GM23338 (cell line): ENCODE data around the gene GAS1. TPM values are rescaled to one million over a fixed set of nuclear protein-coding genes. Genes with fewer than 3 reads are reported as not detected.

Experiments used
- ATAC-seq: fragments of 200-7000 bp; cut with Tn5 transposase; 3 replicates; pipeline ENCODE4 v1.9.1; 2020
- DNase-seq: peaks from one replicate; pipeline ENCODE4 v3.0.0-alpha.2; 2015; ENCODE audit warnings: low spot score
- H2AFZ ChIP-seq: fragments of 200-600 bp; sonication (generic); 2 replicates; pipeline ENCODE4 v1.8.0; 2016; ENCODE audit warnings: antibody characterized with exemption, mild to moderate bottlenecking, moderate library complexity
- H3F3A ChIP-seq: fragments of 200-600 bp; sonication (generic); replicated peaks from 2 replicates; pipeline ENCODE4 v1.8.0; 2017; ENCODE audit warnings: antibody characterized with exemption, mixed run types, low read depth
- H3K27ac ChIP-seq: fragments of 200-600 bp; sonication (generic); 2 replicates; pipeline ENCODE4 v1.6.1; 2016; ENCODE audit warnings: low read depth
- H3K27me3 ChIP-seq: fragments of 200-600 bp; sonication (generic); 2 replicates; pipeline ENCODE4 v1.8.0; 2016; ENCODE audit warnings: mild to moderate bottlenecking, mixed run types, moderate library complexity; ENCODE audit not compliant: insufficient read depth
- H3K36me3 ChIP-seq: fragments of 200-600 bp; sonication (generic); 2 replicates; pipeline ENCODE4 v1.8.0; 2016; ENCODE audit warnings: mild to moderate bottlenecking; ENCODE audit not compliant: insufficient read depth
- H3K4me1 ChIP-seq: fragments of 200-600 bp; sonication (generic); 2 replicates; pipeline ENCODE4 v1.8.0; 2016; ENCODE audit warnings: mild to moderate bottlenecking, moderate library complexity; ENCODE audit not compliant: insufficient read depth
- H3K4me2 ChIP-seq: fragments of 200-600 bp; sonication (generic); 2 replicates; pipeline ENCODE4 v1.7.1; 2017; ENCODE audit warnings: mixed run types
- H3K4me3 ChIP-seq: fragments of 200-600 bp; sonication (generic); 2 replicates; pipeline ENCODE4 v1.6.1; 2016; ENCODE audit warnings: mixed run types
- H3K79me2 ChIP-seq: fragments of 200-600 bp; sonication (generic); replicated peaks from 2 replicates; pipeline ENCODE4 v1.8.0; 2017; ENCODE audit warnings: mild to moderate bottlenecking; ENCODE audit not compliant: insufficient read depth
- H3K9me2 ChIP-seq: fragments of 200-600 bp; sonication (generic); 2 replicates; pipeline ENCODE4 v1.8.0; 2017; ENCODE audit not compliant: insufficient read depth
- H4K20me1 ChIP-seq: fragments of 200-600 bp; sonication (generic); replicated peaks from 2 replicates; pipeline ENCODE4 v1.8.0; 2017; ENCODE audit warnings: mild to moderate bottlenecking; ENCODE audit not compliant: insufficient read depth
- H3K27ac Mint-ChIP-seq: 2 replicates; pipeline ENCODE4 v1.8.0; 2020; ENCODE audit warnings: inconsistent platforms, mild to moderate bottlenecking, moderate library complexity, mixed read lengths
- H3K27me3 Mint-ChIP-seq: 3 replicates; pipeline ENCODE4 v1.8.0; 2022; ENCODE audit warnings: low read depth, mild to moderate bottlenecking, moderate library complexity, mixed read lengths, inconsistent platforms; ENCODE audit not compliant: insufficient read depth, poor library complexity
- H3K36me3 Mint-ChIP-seq: 3 replicates; pipeline ENCODE4 v1.8.0; 2021; ENCODE audit warnings: low read depth, mild to moderate bottlenecking, inconsistent platforms, moderate library complexity, mixed read lengths
- H3K4me1 Mint-ChIP-seq: 3 replicates; pipeline ENCODE4 v1.8.0; 2020; ENCODE audit warnings: mild to moderate bottlenecking, inconsistent platforms, mixed read lengths
- H3K4me3 Mint-ChIP-seq: 3 replicates; pipeline ENCODE4 v1.8.0; 2021; ENCODE audit warnings: moderate library complexity, mild to moderate bottlenecking, inconsistent platforms, mixed read lengths
- H3K9me3 Mint-ChIP-seq: 3 replicates; pipeline ENCODE4 v1.8.0; 2020; ENCODE audit warnings: moderate library complexity, mild to moderate bottlenecking, inconsistent platforms, mixed read lengths
- CREB1 ChIP-seq: fragments of 250-450 bp; sonication (Bioruptor Pico); IDR thresholded peaks from 2 replicates; pipeline ENCODE4 v1.5.0; 2020; ENCODE audit warnings: low read depth, mild to moderate bottlenecking, moderate library complexity
- EZH2phosphoT487 ChIP-seq: fragments of 200-600 bp; sonication (generic); IDR thresholded peaks from one replicate; pipeline ENCODE4 v1.8.1; 2018; ENCODE audit warnings: antibody characterized with exemption; ENCODE audit not compliant: unreplicated experiment
- NANOG ChIP-seq: IDR thresholded peaks from 2 replicates; pipeline ENCODE4 v1.6.1; 2016; ENCODE audit warnings: antibody characterized with exemption, borderline replicate concordance
- POLR2AphosphoS5 ChIP-seq: IDR thresholded peaks from 2 replicates; pipeline ENCODE4 v1.6.1; 2016; ENCODE audit warnings: antibody characterized with exemption, low read depth
- STAT1 ChIP-seq: IDR thresholded peaks from one replicate; pipeline ENCODE4 v1.6.1; 2016; ENCODE audit warnings: antibody characterized with exemption; ENCODE audit not compliant: unreplicated experiment
- ZNF114 ChIP-seq: fragments of 250-450 bp; sonication (Bioruptor Pico); IDR thresholded peaks from 2 replicates; pipeline ENCODE4 v1.5.0; 2020; ENCODE audit warnings: mild to moderate bottlenecking, moderate library complexity
- ZNF331 ChIP-seq: fragments of 250-450 bp; sonication (Bioruptor Pico); IDR thresholded peaks from 2 replicates; pipeline ENCODE4 v1.5.0; 2020; ENCODE audit warnings: low read depth, mild to moderate bottlenecking, moderate library complexity
- polyA plus RNA-seq: library from polyadenylated mRNA; unstranded; fragments of >200 nt; fragmentation: Nextera tagmentation; extraction: Ambion mirVana; gene quantifications from 2 replicates; pipeline ENCODE4 v1.2.1, GENCODE V29; 2016
- total RNA-seq: library from RNA; depleted of rRNA; stranded (reverse); fragments of >200 nt; shearing (Covaris generic); gene quantifications from 2 replicates; pipeline ENCODE4 v1.2.3, GENCODE V29; 2014
- TF ChIP-seq, protein P1 (sequence below): IDR thresholded peaks from one replicate; pipeline ENCODE4 v1.6.1; 2018; ENCODE audit warnings: antibody characterized with exemption; ENCODE audit not compliant: unreplicated experiment
- TF ChIP-seq, protein P2 (sequence below), 2 experiments: fragments of 200-600 bp in 1 of 2; sonication (generic) in 1 of 2; conservative IDR thresholded peaks; 2 replicates each; pipeline versions ENCODE4 v1.5.1 to v1.6.1; 2016 to 2017; ENCODE audit warnings: antibody characterized with exemption in 2 of 2, low read depth in 2 of 2, mild to moderate bottlenecking in 2 of 2, moderate library complexity in 1 of 2
- TF ChIP-seq, protein P3 (sequence below): IDR thresholded peaks from 2 replicates; pipeline ENCODE4 v1.6.1; 2016; ENCODE audit warnings: antibody characterized with exemption
- TF ChIP-seq, protein P4 (sequence below): fragments of 250-450 bp; sonication (Bioruptor Pico); IDR thresholded peaks from 2 replicates; pipeline ENCODE4 v1.5.0; 2020; ENCODE audit warnings: mild to moderate bottlenecking, moderate library complexity

Gene GAS1
- total and polyA plus RNA-seq, 2 experiments from 2014 or later, result 1.4 to 7.7 TPM

DNA sequence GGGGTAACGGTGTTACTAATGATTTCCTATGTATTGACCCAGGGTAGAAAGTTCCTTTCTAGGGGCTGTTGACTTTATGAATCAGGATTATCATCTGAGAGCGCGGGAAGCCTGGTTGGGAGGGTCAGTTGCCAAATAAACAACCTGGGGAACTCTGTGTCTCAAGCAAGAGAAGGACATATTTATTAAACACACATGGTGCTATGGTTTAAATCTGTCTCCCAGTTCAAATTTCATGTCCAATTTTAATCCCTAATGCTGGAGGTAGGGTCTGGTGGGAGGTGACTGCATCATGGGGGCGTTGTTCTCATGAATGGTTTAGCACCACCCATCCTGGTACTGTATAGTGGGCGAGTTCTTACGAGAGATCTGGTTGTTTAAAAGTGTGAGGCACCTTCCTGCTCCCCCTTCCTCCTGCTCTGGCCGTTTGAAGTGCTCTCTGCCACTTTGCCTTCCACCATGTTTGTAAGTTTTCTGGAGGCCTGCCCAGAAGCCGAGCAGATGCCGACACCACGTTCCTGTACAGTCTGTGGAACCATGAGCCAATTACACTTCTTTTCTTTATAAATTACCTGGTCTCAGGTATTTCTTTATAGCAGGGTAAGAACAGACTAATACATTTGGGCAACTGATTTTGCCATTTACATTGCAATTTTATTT is 19.7 kb upstream of the GAS1 start (continued):
- TF ChIP-seq, protein P1, sequence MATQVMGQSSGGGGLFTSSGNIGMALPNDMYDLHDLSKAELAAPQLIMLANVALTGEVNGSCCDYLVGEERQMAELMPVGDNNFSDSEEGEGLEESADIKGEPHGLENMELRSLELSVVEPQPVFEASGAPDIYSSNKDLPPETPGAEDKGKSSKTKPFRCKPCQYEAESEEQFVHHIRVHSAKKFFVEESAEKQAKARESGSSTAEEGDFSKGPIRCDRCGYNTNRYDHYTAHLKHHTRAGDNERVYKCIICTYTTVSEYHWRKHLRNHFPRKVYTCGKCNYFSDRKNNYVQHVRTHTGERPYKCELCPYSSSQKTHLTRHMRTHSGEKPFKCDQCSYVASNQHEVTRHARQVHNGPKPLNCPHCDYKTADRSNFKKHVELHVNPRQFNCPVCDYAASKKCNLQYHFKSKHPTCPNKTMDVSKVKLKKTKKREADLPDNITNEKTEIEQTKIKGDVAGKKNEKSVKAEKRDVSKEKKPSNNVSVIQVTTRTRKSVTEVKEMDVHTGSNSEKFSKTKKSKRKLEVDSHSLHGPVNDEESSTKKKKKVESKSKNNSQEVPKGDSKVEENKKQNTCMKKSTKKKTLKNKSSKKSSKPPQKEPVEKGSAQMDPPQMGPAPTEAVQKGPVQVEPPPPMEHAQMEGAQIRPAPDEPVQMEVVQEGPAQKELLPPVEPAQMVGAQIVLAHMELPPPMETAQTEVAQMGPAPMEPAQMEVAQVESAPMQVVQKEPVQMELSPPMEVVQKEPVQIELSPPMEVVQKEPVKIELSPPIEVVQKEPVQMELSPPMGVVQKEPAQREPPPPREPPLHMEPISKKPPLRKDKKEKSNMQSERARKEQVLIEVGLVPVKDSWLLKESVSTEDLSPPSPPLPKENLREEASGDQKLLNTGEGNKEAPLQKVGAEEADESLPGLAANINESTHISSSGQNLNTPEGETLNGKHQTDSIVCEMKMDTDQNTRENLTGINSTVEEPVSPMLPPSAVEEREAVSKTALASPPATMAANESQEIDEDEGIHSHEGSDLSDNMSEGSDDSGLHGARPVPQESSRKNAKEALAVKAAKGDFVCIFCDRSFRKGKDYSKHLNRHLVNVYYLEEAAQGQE, result no peak
- TF ChIP-seq STAT1 (no peak), POLR2AphosphoS5 (no peak)

DNA sequence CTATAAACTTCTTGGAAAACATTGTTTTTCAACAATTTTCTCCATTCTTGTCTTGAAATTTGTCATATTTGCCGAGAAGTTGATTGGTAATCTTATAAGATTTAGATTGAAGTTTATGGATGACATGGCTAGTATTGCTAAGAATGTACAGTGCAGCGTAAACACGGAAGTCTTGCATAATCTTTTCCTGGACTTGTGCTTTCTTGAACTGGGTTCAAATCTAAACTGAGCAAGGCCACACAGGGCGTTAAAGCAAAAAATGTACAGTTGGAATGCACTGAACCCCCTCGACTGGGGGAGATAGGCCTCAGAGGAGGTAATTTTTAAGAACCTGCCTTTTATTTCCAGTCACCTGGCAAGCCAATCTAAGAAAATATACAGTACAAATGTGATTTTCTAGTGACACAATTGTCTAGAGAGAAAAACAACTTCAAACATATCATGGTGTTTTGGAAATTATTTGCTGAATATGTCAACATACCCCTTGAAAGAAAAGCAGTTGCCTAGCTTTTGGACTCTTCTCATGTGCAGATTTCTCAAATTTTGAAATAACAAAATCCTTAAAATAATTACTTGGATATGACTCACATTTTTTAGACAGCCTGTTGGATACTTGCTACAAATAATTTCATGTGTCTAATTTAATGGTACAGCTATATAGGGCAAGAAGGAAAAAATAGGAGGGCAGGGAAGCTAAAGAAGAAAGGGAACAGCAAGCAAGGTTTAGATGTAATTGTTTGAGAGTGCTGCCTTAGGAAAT is 18.5 kb upstream of the GAS1 start:
- no peaks in the 10 kb centered on the region for H4K20me1 ChIP-seq
- no peak overlapping the region for H2AFZ ChIP-seq
- ATAC-seq (no peak), DNase-seq (no peak)
- H3K36me3 Mint-ChIP-seq, result no peaks in the 10 kb centered on the region
- H3K79me2 ChIP-seq, result no peaks in the 10 kb centered on the region
- H3K27ac ChIP-seq, result no peak overlapping the region
- H3K4me2 ChIP-seq, result no peak overlapping the region
- no peaks in the 10 kb centered on the region for H3K36me3 ChIP-seq
- no peaks in the 10 kb centered on the region for H3K4me1 ChIP-seq
- H3K4me3 Mint-ChIP-seq, result no peak overlapping the region
- H3F3A ChIP-seq, result no peaks in the 10 kb centered on the region
- peaks cover 2% of the 10 kb centered on the region for H3K27me3 Mint-ChIP-seq
- H3K4me1 Mint-ChIP-seq, result no peaks in the 10 kb centered on the region
- H3K27me3 ChIP-seq, result no peaks in the 10 kb centered on the region
- no peak overlapping the region for H3K27ac Mint-ChIP-seq
- H3K9me2 ChIP-seq, result no peaks in the 10 kb centered on the region
- H3K9me3 Mint-ChIP-seq, result no peaks in the 10 kb centered on the region
- no peak overlapping the region for H3K4me3 ChIP-seq
- TF ChIP-seq, protein P2, sequence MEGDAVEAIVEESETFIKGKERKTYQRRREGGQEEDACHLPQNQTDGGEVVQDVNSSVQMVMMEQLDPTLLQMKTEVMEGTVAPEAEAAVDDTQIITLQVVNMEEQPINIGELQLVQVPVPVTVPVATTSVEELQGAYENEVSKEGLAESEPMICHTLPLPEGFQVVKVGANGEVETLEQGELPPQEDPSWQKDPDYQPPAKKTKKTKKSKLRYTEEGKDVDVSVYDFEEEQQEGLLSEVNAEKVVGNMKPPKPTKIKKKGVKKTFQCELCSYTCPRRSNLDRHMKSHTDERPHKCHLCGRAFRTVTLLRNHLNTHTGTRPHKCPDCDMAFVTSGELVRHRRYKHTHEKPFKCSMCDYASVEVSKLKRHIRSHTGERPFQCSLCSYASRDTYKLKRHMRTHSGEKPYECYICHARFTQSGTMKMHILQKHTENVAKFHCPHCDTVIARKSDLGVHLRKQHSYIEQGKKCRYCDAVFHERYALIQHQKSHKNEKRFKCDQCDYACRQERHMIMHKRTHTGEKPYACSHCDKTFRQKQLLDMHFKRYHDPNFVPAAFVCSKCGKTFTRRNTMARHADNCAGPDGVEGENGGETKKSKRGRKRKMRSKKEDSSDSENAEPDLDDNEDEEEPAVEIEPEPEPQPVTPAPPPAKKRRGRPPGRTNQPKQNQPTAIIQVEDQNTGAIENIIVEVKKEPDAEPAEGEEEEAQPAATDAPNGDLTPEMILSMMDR (conservative IDR thresholded peaks at IDR 0.05; ENCODE audit: low read depth in 2 of 2), result no peak
- TF ChIP-seq, protein P3, sequence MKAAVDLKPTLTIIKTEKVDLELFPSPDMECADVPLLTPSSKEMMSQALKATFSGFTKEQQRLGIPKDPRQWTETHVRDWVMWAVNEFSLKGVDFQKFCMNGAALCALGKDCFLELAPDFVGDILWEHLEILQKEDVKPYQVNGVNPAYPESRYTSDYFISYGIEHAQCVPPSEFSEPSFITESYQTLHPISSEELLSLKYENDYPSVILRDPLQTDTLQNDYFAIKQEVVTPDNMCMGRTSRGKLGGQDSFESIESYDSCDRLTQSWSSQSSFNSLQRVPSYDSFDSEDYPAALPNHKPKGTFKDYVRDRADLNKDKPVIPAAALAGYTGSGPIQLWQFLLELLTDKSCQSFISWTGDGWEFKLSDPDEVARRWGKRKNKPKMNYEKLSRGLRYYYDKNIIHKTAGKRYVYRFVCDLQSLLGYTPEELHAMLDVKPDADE, result no peak
- TF ChIP-seq POLR2AphosphoS5 (no peak), ZNF331 (CRISPR knock-in tag) (no peak), ZNF114 (CRISPR knock-in tag) (no peak), EZH2phosphoT487 (no peak), STAT1 (no peak), NANOG (no peak), CREB1 (CRISPR knock-in tag) (no peak)
- TF ChIP-seq, protein P4, sequence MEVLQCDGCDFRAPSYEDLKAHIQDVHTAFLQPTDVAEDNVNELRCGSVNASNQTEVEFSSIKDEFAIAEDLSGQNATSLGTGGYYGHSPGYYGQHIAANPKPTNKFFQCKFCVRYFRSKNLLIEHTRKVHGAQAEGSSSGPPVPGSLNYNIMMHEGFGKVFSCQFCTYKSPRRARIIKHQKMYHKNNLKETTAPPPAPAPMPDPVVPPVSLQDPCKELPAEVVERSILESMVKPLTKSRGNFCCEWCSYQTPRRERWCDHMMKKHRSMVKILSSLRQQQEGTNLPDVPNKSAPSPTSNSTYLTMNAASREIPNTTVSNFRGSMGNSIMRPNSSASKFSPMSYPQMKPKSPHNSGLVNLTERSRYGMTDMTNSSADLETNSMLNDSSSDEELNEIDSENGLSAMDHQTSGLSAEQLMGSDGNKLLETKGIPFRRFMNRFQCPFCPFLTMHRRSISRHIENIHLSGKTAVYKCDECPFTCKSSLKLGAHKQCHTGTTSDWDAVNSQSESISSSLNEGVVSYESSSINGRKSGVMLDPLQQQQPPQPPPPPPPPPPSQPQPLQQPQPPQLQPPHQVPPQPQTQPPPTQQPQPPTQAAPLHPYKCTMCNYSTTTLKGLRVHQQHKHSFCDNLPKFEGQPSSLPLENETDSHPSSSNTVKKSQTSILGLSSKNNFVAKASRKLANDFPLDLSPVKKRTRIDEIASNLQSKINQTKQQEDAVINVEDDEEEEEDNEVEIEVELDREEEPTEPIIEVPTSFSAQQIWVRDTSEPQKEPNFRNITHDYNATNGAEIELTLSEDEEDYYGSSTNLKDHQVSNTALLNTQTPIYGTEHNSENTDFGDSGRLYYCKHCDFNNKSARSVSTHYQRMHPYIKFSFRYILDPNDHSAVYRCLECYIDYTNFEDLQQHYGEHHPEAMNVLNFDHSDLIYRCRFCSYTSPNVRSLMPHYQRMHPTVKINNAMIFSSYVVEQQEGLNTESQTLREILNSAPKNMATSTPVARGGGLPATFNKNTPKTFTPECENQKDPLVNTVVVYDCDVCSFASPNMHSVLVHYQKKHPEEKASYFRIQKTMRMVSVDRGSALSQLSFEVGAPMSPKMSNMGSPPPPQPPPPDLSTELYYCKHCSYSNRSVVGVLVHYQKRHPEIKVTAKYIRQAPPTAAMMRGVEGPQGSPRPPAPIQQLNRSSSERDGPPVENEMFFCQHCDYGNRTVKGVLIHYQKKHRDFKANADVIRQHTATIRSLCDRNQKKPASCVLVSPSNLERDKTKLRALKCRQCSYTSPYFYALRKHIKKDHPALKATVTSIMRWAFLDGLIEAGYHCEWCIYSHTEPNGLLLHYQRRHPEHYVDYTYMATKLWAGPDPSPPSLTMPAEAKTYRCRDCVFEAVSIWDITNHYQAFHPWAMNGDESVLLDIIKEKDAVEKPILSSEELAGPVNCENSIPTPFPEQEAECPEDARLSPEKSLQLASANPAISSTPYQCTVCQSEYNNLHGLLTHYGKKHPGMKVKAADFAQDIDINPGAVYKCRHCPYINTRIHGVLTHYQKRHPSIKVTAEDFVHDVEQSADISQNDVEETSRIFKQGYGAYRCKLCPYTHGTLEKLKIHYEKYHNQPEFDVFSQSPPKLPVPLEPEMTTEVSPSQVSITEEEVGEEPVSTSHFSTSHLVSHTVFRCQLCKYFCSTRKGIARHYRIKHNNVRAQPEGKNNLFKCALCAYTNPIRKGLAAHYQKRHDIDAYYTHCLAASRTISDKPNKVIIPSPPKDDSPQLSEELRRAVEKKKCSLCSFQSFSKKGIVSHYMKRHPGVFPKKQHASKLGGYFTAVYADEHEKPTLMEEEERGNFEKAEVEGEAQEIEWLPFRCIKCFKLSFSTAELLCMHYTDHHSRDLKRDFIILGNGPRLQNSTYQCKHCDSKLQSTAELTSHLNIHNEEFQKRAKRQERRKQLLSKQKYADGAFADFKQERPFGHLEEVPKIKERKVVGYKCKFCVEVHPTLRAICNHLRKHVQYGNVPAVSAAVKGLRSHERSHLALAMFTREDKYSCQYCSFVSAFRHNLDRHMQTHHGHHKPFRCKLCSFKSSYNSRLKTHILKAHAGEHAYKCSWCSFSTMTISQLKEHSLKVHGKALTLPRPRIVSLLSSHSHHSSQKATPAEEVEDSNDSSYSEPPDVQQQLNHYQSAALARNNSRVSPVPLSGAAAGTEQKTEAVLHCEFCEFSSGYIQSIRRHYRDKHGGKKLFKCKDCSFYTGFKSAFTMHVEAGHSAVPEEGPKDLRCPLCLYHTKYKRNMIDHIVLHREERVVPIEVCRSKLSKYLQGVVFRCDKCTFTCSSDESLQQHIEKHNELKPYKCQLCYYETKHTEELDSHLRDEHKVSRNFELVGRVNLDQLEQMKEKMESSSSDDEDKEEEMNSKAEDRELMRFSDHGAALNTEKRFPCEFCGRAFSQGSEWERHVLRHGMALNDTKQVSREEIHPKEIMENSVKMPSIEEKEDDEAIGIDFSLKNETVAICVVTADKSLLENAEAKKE (CRISPR knock-in tag), result no peak
